Activated T-cell treated with anti-CD3 and anti-CD28 coated beads, Interleukin-2, amount 50 U/mL, for 48 hours (primary cell): Measurements from ENCODE around the gene PGC.

Experiments
- DNase-seq, 2 experiments: peaks; one replicate each; pipeline ENCODE4 v3.0.0-alpha.2; 2020

The PGC gene

GRCh38 chr6:41747256-41748101 lies at the start of gene PGC:
Gene PGC, minus strand, starts transcription at chr6:41747397. Its CDS starts 63 bp downstream, at chr6:41747334.
- DNase-seq, result no peak

DNA sequence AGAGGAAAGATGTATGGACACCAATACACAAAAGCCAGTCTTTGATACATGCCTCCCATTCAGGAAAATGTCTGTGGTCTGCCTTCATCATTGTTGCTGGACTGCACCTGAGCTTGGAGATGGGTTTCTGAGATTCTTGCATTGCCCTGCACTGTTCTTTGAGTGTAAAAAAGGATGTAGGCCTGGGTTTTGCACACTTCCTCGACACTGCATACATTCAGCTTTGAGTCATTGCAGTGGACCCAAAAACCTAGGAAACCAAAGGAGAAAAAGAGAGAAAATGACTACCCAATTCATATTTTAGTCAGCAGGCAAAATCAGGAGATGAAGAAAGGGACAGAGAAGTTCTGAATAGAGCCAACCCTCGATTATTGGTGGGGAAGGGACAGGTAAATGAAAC lies 49.3 kb upstream of the PGC start:
- DNase-seq, result no peak

DNA sequence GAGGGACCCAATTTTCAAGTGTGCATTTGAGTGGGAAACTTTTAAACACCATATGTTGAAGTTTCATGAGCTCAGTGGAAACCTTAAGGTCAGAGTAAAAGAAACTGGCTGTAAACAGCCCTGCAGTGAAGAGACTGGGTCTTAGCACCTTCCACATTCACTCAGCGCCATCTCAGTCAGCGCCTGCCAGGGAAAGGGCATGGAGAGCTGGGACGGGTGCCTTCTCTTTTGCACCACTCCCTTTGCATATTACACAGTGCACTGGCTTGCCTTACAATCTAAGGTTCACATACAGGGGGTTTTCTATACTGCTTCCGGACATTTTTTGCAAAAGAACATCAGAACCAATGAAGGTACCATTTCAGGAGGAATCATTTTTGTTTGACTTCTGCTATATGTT lies 44.8 kb upstream of the PGC start:
- DNase-seq, result peak in 1 of 2 experiments; percentile 10

GRCh38 chr6:41791305-41791704 lies 44.1 kb upstream of the PGC start:
- DNase-seq, result no peak

GRCh38 chr6:41790045-41790444 lies 42.8 kb upstream of the PGC start:
- DNase-seq, result no peak

DNA sequence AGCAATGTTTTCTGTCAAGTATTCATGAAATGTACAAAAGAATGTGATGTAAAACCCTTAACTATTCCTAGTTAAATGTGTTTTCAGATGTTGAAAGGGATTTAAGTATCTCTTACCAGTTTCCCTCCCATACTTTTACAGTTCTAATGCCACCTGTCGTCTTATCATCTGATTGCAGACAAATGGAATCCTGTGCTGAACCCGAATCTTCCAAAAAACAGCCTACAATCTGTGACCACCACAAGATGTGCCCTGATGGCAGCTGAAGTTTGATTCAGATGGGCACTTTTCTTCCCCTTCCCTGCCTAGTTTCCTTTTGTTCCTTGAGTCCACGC lies 42.2 kb upstream of the PGC start:
- DNase-seq, result no peak

DNA sequence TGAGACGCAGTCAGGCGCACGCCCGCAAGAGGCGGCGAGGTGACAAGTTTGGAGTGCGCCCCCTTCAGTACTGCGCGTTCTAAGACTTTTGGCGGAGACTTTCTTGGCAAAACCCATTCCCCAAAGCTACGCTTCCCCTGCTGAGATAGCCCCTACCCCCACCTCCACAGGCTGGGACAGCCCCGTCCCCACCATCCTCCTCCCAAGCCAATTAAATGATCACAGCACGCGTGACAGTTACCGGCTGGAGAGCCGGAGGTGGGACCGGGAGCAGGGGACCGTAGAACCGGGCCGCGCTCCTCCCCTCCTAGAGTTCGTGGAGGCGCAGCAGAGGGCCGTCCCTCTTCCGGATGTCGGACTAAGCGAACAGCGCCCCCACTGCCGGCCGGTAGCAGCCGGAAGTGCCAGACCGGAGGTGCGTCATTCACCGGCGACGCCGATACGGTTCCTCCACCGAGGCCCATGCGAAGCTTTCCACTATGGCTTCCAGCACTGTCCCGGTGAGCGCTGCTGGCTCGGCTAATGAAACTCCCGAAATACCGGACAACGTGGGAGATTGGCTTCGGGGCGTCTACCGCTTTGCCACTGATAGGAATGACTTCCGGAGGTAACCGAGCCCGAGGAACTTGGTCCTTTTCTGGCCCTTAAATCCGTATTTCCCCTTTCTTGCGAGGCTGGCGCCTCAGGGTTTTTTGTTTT lies 40.2 kb upstream of the PGC start, which contains the start of gene TOMM6:
Gene TOMM6, plus strand, starts transcription at position 476 of the 699 bp plus-strand sequence. Its CDS starts 4 bp downstream, at position 480.
- peak; percentile 95 to 98 for DNase-seq

GRCh38 chr6:41786451-41787218 lies 39.4 kb upstream of the PGC start:
- peak; percentile 92 to 94 for DNase-seq

DNA sequence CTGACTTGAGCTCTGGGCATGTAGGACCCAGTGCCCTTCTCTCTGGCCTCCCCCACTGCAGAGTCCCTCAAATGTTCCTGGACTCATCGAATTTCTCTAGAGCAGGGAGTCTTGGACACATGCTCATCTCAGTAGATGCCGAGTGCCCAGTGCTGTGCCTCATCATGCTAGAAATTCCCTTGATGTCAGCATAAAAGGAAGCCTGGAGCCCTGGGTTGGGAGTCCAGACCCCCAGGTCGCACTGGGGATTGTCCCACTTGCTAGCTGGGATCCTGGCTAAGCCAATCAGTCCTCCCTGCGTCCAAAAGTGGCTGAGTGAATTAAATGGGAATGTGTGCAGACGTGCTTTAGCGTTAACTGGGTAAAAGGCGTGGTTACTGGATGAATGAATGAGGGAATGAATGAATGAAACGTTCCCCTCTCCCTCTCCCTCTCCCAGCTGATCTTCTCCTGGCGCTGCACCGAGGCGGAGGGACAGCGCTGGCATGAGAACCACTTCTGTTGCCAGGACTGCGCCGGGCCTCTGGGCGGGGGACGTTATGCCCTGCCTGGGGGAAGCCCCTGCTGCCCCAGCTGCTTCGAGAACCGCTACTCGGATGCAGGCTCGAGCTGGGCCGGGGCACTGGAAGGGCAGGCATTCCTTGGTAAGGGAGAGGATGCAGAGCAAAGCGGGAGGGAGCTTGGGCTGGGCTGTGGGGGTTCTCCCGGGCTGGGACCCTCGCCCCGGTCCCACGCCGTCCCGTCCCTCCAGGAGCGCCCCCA lies 38.7 kb upstream of the PGC start:
- peak in 1 of 2 experiments; percentile 28 for DNase-seq

DNA sequence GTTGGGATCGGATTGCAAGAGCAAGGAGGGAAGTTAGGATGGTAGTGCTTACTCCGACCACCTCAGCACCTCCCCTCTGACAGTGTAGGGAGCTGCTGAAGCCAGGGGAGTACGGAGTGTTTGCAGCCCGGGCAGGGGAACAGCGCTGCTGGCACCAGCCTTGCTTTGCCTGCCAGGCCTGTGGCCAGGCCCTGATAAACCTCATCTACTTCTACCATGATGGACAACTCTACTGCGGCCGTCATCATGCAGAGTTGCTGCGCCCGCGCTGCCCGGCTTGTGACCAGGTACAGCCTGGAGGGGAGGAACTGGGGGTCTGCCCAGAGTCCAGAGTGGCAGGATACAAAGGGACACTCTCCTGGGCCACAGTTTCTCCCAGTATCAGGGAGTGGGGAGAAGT lies 38.1 kb upstream of the PGC start:
- no peak for DNase-seq

GRCh38 chr6:41784581-41785171 lies 37.5 kb upstream of the PGC start:
- DNase-seq, result no peak

GRCh38 chr6:41783106-41783780 lies 36.0 kb upstream of the PGC start:
- DNase-seq, result no peak

GRCh38 chr6:41781366-41781730 lies 34.2 kb upstream of the PGC start:
- DNase-seq, result no peak

- DNase-seq, result peak; percentile 27 to 30
Observed at GRCh38 chr6:41780551-41781365, 33.6 kb upstream of the PGC start, which contains the start of gene PRICKLE4. Gene PRICKLE4, plus strand, starts transcription at chr6:41780782. Its CDS starts 2,692 bp downstream, at chr6:41783474.

DNA sequence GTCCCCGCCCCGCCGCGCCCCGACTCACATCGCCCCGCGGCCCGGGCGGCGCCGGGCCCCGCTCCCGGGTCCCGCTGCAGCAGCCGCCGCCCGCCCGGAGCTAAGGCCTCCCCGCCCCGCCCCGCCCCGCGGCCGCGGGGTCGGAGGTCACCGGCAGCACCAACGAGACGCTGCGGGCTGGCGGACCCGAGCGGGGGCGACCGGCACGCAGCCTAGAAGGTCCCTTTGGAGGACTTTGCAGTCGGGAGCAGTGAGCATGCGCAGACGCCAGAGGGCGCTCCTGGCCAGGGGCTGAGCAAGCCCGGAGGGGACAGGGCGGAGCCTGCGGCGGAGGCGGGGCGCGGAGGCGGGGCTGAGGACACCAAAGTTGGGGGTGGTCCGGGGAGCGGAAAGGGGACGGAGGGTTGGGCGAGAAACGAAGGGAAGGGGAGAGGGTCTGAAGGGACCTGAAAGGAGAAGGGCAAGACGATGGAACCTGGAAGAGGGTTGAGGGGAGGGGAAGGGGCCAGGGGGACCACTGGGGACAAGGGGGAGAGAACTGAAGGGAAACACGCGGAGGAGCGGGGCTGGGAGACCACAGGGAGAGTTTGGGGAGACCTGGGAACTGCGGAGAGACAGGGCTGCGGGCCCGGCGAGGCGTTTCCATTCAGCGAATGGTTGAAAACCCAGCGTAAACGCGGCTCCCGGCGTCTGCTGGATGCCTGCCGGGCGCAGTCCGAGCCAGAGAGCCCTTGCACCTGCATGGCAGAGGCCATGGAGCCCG lies 32.8 kb upstream of the PGC start, which contains the start of gene FRS3:
Gene FRS3, minus strand, starts transcription at position 113 of the 763 bp plus-strand sequence. CDS start 2,913 bp downstream, outside the sequence.
- peak; percentile 99 to 100 for DNase-seq

- no peak for DNase-seq
Observed at GRCh38 chr6:41779336-41779735, 32.1 kb upstream of the PGC start.

GRCh38 chr6:41778895-41779294 lies 31.7 kb upstream of the PGC start:
- no peak for DNase-seq

- no peak for DNase-seq
Observed at GRCh38 chr6:41777551-41778285, 30.5 kb upstream of the PGC start.
